Hematopoietic multipotent progenitor cell treated with erythropoietin and hydrocortisone succinate and interleukin-3 and kit ligand, for 8 days (in vitro differentiated cells): ENCODE data around the gene HNRNPA1L2.
A peak's percentile ranks its signal among the peaks of the same experiment; 100 is the strongest.
"Not testable (repeated sequence)": the region's sequence is repeated elsewhere in the genome, so short reads cannot be mapped to it uniquely, and the experiment has no call there.

Experiments used
- DNase-seq: peaks from one replicate; pipeline ENCODE4 v3.0.0-alpha.2; 2015

Gene HNRNPA1L2

DNA sequence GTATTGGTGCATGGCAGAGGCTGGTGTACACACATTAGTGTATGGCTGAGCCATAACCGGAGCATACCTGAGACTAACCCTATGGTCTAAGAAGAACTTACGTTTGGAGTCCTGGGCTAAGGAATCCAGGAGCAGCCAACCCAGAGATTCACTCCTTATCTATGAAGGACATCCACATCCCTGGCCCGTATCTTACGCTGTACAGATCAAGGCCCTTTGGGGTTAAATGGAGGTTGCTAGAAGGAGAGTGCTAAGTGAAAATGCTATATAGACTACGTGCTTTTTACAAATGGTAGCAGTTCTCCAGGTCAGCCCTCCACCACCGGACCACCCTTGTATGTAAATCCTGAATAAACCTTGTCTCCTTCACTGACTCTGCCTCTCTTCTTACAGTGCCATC is 8.5 kb downstream of the HNRNPA1L2 start:
- peak; percentile 62 for DNase-seq

DNA sequence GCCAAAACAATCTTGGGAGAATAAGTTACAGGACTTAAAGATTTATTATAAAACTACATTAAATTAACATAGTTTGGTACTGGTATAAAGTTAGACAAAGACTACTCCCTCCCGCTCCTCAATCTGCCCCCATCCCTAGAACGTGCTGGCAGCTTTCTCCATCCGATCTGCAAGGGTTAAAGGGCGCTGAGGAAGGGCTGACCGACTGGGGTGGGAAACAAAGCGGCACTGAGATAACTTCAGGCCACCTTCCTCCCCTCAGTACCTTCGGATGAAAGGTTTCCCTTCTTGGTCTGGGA is 9.6 kb downstream of the HNRNPA1L2 start:
- DNase-seq: no peak

DNA sequence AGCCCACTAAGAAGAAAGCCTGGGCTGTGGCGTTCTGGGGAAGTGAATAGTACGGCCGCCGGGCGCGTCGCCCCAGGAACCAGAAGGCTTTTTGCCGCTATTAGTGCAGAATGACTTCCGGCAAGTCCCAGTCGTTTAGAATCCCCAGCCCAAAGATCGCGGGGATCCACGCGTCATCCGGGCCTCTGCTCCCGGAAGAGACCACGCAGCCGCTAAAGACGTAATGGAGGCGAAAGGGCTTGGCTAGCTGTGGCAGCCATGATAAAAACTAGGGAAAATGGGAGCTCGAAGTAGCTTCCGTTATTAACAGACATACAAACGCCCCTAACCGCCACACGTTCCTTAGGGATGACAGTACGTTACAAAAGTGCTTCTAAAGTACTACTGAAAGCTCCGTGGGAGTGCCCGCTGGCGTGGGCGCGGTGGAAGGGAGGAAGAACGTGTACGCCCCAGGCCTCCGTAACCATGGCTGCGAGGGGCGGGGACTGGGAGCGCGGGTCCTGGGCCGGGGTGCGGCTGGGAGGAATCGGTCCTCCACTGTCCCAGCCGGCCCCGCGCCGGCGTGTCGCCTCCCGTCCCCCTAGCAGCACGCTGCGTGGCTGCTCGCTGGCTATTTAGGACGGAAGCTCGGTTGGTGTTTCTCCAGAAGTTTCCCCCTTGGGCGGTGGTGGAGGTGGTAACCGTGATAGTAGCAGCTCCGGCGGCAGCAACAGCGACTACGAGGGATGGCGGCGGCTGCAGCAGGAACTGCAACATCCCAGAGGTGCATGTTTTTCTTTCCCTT is 10.2 kb downstream of the HNRNPA1L2 start, which contains the start of gene SUGT1:
Gene SUGT1, plus strand, starts transcription at position 641 of the 784 bp plus-strand sequence. Its CDS starts 85 bp downstream, at position 726.
- peak; percentile 98 for DNase-seq

DNA sequence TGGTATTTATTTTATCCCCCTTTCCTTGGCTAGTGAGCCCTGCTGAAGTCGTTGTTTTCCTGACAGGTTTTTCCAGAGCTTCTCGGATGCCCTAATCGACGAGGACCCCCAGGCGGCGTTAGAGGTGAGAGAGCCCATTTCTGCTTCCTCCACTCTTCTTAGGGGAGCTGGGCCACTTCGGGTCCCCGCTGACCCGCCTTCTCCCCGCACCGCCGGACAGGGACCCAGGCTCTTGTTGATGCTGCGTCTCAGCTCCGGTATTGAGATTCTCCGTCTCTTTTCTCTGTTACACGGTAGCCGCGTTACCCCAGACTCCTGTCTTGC is 10.7 kb downstream of the HNRNPA1L2 start:
- DNase-seq: no peak

DNA sequence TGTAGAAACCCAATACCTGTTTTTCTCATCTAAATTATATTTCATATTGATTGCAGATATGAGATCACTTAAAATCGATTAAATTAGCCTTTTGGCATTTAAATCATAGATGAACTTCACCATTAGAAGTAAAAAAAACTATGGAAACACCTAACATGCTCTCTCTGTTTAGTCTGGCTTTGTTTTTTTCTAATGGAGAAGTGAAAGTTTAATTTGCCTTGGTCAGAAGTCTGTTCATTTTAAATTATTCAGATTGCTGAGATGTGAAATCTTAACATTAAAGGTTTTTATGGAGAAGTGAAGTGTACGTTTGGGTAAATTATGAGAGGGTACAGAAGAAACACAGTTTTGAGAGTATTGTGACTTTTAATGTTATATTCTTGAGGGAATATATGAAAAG is 17.1 kb downstream of the HNRNPA1L2 start:
- no peak for DNase-seq

DNA sequence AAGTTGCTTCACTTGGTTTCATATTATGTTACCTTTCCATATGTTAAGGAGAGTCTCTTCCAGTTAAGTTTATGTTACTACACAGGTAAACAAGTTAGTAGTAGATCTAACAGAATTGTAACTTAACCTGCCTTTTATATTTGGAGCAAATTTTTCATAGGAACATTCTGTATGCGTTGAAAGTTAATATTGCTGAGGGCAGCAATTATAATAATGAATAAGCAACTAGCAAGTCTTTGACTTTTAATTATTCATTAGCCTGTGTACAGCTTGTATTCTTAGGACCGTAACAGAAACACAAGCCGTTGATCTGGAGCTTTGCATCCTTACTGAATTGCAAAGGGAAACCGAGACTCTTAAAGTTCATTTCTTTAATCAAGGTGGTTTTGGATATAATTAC is 22.0 kb downstream of the HNRNPA1L2 start:
- DNase-seq: no peak

DNA sequence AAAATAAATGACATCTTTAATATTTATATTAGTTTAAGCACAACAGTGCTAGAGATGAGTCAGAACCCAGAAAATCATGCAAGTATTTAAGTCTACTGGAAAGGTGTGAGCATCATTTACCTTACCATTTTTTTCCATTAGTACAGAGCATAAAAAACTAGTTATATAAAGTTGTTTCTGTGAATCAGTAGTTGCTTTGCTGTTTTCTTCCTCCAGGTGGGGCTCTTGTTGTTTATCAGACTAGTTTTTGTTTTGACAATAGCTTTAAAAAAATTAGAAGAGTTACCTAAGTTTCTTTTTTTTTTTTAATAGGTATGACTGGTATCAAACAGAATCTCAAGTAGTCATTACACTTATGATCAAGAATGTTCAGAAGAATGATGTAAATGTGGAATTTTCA is 23.1 kb downstream of the HNRNPA1L2 start:
- DNase-seq: peak; percentile 53

DNA sequence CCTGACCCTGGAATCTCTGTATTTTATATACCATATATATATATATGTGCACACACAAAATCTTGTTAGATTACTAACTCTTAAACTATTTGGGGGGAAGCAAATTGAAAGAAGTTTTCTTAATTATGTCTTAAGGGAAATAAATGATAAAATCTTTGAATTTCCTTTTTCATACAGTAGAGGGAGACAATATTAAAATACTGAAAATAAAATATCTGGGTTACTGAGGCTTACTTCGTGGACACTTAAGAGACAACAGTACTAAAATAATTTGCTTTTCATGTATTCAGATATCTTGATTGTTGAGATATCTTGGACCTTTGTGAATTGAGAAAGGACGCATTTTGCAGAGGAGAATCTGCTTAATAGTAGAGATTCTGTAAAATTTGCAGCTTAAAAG is 27.4 kb downstream of the HNRNPA1L2 start:
- DNase-seq: peak; percentile 14

DNA sequence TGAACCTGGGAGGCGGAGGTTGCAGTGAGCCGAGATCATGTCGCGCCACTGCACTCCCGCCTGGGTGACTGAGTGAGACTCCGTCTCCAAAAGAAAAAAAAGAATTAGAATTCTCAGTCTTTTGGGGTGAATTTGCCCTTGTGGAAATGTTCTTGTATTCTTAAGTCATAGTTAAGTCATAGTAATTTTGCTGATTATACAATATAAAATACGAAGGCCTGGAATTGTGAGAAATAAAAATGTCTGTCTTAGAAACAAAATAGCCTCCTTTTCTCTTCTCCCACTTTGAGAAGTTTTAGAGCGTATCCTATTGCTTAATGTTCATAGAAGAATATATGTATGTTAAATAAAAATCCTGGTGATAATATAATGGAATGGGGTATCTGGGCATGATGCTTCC is 28.5 kb downstream of the HNRNPA1L2 start:
- DNase-seq: no peak

DNA sequence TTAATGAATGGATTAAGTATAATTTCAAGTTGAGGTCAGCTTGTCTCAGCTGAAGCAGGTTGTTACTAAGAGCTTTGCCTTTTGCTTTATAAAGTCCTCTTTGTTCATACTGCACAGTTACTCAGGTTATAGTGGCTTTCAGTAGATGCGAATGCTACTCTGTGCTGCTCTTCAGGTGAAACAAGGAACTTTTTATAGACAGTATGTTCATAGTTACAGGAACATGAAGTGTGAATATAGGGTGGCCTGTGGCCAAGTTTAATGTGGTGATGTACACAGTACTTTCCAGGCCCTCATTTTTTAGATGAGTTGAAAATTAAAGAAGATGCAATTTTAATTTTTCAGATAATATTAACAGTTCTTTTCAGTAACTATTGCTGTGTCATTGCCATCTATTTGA is 31.2 kb downstream of the HNRNPA1L2 start:
- peak; percentile 16 for DNase-seq

DNA sequence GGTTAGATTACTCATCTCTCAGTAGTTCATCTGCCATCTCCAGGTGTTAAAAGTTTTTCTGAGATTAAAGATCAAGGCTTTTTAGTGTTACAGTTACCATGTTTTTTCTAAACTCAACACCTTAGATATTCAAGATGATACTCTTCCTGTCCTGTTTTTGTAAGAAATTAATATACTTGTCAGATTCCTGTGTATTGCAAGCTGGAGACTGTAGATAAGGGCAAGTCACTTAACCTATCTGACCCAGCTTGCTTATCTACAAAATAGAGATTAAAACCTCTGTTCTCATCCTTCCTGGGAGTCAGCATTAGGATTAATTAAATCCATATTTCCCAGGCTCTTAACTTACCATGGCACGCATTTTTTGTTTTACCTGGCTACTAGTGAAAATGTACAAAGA is 35.6 kb downstream of the HNRNPA1L2 start:
- peak; percentile 34 for DNase-seq

DNA sequence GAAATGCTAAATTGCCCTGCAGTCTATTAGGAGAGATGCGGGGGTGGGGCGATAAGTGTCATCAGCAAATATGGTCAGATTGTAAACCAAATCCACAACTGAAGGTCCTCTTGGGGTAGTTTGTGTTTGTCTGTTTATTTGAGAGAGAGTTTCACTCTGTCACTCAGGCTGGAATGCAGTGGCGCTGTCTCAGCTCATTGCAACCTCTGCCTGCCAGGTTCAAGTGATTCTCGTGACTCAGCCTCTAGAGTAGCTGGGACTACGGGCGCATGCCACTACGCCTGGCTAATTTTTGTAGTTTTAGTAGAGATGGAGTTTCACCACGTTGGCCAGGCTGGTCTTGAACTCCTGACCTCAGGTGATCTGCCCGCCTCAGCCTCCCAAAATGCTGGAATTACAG is 43.6 kb downstream of the HNRNPA1L2 start:
- not testable (repeated sequence) for DNase-seq

DNA sequence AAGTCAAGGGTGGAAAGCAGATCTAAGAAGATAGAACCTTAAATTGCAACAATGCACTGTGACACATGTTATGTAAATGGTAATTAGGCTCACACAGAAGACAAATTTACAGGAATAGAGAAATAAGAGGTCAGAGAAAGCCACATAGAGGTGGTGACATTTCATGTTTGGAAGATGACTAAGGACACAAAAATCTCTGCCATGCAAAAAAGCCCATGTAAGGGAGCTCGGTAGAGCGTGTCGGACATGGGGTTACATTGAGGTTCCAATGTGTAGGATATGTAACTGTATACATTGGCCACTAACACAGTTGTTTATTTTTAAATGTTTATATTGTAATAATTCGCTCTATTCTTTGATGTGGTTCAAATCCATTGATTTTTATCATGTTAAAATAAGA is 44.1 kb downstream of the HNRNPA1L2 start:
- no peak for DNase-seq
